Midbrain (tissue), 1 donor: ENCODE data around the gene CDC42EP3.

ENCODE experiments used
- DNase-seq: peaks from one replicate; lab custom pipeline; 2025; lab: John Stamatoyannopoulos, UW

CDC42EP3 gene

DNA sequence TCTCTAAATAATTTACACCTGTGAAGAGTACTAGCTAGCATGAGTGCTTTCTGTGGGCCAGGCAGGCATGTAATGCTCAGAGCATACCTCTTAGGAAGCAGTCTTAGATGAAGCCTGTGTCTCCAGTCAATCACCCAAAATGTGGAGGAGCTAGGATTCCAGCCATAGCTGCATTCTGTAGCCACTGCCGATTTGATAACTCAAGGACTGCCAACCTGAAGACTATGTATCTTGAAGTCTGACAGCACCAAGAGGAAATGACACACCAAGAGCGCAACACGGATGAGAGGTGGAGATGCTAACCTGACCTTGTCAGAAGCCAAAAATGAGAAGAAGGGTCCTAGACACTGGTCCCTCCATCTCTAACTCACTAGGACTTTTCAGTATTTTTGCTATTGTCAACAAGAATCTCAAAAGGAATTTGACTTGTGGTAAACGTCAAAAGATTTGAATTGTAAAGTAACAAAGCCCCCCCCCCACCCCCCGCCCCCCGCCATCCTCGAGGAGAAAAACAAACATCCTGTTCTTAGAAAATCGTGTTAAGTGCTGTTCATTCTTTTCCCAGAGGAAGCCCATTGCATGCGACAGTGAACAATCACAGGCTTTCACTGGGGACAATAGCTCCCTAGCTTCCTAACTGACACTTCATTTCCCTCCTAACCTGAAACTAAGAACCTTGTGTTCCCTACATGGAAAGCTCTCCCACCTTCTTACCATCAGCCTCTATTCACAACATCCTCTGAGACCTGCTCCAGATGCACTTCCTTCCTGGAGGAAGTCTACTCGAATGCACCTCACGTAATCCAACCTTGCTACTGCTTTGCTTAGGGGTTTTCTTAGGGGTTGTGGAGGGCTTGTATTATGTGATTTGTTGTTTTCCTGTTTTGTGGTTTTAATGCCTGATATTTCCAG is 14.7 kb downstream of the CDC42EP3 start:
- no peak for DNase-seq

DNA sequence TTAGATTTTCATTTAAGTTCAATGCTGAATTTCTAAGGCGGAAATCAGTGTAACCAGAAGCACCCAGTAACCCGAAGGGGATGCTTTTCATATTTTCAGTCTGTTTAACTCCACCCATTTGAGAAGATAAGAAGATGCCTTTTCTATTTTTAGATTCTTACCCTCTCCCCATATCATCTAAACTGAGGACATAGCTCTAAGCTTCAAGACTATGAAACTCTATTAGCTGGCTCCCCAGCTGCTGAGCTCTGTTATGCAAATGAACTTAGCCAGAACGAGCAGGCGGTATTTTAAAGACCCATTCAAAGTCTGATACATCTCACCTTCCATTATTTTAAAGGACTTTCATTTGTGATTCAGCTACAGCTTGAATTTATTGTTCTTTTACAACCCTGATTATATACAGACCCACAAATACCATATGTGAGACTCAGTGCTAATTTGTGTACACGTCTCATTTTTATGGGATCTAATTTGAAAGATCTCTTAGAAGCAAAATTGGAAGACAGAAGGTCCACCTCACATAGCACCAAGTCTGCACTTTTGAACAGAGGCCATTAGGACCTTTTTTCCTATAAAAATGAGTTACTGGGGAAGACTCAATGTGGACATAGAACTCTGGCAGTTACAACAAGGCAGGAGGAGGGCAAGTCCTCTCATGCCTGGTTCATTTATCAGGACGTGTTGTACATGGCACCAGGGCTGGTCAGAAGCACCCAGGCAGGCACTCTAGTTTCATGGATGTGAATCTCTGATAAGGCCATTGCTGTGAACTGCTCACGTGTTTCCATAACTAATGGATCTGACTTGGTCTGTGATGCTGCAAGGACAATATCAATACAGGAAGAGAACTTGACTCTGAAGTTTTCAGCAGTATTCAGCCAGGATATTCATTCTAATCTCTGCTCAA is 16.3 kb downstream of the CDC42EP3 start:
- no peak for DNase-seq

DNA sequence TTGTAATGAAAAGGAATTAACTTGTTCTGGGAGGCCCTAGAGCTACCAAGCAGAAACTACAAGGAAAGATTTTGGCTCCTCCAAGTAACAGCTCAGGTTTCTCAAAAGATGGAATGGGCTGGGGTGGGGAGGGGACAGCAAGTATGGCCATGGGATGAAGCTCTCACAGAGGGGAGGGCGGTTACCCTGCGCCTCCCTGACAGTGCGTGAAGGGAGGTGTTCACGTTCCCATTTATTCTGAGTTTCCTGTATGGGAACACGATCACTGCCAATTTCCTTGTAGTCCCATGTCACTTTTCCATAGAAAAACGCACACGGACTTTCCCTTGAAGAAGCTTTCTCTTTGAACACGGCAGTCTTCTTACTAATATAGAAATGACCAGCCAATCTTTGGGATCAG is 17.0 kb downstream of the CDC42EP3 start:
- no peak for DNase-seq

DNA sequence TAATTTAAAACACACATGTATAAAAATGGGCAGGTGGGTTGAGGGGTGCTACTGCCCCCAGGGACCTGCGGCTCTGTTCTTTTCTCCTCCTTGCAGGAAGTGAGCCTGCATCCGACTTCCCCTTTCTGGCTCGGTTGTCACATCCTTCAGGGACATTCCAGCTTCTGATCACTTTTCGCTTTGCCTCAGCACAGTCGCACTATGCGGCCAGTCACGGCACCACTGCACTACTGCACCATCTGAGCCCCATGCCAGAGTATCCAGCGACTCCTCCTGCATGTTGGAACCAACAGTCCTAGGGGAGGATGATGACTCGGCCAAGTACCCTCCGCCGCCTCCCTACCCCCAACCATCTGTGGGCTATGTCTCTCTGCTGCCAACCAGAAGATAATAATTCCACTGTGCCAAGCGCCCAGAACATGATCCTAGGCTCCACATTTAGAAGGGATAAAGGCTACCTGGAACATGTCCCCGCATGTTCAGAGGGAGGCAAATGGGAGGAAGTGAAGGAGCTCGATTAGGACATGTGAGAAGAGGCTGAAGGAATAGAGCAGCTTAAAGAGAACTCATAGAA is 17.6 kb downstream of the CDC42EP3 start:
- DNase-seq, result no peak

DNA sequence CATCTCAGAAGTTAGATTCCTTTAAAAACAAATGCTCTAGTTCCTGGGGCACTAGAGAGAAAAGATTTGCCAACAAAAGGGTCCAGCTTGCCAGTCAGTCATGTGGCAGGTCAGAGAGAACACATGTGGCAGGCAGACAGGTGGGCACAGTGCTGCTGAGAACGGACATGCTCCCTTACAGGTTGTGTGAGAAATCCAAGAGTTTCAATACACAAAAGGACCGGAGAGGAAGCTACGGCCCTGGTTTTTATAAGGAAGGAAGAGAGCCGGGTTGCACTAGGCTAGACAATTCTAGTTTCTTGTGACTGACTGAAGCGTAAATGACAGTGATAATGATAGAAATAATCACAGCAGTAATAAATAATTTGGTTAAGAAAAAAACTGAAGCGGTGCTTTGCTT is 18.3 kb downstream of the CDC42EP3 start:
- DNase-seq, result no peak

DNA sequence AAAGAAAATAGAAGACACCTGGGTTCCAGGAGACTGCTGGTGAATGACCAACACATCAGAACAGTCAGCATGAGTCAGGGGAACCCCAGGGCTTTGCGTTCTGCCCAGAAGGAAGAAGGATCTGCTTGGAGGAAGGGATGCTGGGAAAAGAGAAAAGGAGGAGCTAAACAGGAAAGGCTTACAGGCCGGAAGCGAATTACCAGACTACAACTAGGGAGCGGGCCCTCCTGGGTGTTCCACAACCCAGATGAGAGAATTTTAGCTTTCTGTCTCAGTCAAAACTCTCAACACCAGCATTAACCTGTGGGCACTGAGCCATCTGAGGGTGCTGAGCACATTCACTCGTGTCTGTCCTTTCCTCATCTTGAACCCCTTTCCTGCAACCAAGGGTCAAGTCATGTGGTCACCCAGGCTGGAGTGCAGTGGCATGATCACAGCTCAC is 19.2 kb downstream of the CDC42EP3 start:
- DNase-seq, result no peak

DNA sequence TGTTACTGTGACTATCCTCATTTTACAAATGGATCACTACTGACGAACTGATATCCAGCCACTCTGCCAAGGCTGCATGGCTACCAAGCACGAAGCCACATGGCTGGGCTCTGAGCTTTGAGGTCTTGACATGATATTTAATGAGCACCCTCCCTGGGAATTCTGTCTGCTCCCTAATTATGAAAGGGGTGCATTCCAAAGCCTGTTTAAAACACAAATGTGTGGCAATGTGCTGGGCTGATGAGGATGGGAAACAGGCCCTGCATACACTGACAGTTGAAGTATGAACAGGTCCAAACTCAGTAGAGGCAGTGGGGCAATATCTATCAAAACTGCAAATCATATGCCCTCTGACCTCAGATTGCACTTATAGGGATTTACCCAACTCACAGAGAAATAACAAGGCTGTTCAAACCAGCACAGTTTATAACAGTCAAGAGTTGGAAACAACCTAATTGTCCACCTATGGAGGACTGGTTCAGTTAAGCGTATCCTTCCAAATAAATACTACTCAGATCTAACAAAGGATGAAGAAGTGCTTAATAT is 20.8 kb downstream of the CDC42EP3 start:
- DNase-seq, result no peak

DNA sequence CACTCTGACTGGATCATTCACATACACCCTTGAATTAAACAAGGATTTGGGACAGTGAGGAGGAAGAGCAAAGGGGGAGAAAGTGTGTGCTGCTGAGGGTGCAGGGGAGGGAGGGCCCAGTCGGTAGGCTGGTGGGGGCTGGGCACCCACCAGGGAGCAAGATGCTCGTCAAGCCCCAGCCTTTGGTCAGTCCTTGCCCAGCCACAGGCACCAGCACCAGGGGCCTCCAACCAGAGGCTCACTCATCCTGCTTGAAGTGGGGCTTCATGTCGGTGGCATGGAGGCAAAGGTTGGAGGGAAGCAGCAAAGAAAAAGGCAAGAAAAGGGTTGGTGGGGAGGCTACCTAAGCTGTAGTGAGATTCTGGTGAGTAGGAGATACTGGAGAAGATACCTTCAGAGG is 21.9 kb downstream of the CDC42EP3 start:
- DNase-seq, result no peak

DNA sequence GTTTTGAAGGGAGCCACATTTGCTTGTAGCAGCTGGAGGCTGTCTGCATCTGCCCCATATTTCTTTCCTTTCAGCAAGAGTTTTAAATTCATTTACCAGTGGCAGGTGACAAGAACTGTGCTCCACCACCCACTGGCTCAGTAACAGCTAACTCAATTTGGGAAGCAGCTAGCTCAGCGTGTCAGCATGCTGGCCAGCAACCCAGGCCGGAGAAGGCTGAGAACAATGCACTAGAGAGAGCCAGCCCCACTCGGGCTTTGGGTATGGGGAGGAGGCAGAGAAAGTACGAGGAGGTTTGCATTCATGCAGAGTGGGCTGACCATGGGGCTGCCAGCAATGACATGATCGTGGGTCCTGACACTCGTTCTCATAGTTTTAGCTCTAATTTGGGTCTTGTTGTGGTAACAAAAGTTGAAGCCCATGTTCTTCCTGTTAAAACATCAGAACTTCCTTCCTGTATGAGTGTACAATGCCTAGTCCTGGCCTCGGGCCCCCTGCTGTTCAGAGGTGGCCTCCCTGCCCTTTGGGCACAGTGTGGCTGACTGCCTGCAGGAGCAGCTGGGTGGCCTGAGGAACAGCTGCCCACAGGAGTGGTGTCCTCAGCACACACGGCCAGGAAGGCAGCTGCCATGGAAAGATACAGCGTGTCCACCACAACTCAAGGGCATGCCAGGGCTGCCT is 23.0 kb downstream of the CDC42EP3 start:
- DNase-seq, result no peak

DNA sequence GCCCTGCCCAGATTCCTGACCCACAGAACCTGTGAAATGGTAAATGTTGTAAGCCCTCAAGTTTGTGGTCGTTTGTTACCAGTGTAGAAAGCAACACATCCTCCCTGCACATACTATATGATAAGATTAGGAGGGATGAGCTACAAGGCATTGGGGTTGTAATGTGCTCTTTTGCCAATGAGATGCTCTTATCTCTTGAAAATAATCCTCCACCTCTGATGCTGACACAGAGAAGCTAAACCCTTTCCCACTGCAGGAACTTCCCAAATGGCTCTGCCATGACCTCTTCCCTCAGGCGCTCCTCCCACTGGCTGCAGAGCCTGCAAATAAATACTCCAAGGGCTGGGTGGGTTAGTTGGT is 23.5 kb downstream of the CDC42EP3 start:
- DNase-seq, result no peak

DNA sequence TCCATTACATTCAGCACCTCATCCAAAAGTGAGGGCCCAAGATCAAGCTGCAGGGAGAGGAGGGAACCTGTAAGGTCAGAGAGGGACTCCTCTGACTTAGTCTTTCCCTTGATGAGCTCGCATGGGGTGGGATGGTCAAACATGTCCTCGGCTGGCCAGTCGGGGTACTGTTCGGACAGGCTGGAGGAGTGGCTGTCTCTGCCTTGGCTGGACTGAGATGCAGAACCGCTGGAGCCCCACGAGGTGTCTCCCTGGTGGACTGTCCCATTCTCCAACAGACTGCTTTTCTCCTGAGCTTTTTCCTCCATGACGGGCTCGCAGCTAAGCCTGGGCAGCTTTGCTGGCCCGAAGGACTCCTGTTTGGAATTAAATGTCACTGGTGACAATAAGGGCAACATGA is 25.6 kb downstream of the CDC42EP3 start:
- no peak for DNase-seq

DNA sequence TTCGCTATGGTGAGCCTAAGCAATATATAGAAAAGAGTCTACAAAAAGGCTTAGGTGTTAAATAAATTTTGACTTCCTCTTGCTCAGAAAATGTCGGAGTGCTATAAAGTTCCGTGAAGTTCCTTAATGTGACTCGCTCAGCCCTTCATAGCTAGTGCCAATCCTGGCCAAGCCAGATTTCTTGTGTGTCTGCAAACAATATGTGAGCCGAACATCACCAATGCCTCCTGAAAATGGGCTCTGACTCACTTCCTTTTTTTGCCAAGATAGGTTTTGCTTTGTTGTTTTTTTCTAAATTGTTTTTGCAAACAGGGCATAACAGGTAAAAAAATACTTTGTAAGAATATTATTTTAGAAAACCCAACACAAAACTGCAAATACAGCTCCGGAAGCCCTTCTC is 26.1 kb downstream of the CDC42EP3 start:
- DNase-seq, result no peak

DNA sequence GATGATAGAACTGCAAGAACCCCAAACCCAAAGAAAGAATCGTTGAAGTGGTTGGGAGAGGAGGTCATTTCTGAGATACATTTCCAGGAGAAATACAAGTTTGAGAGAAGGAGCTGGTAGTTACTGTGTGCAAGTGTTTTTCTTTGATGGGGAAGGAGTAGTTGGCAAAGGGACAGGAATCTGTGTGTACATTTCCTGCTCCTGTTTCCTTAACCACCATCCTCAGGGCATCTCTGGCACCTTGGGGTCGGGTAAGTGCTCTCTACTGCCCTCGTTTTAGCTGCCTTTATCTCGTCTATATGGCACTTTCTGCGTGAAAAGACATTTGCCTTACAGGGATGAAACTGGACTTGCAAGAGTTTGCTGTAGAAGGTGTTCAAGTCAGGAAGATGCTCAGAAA is 27.3 kb downstream of the CDC42EP3 start:
- no peak for DNase-seq

DNA sequence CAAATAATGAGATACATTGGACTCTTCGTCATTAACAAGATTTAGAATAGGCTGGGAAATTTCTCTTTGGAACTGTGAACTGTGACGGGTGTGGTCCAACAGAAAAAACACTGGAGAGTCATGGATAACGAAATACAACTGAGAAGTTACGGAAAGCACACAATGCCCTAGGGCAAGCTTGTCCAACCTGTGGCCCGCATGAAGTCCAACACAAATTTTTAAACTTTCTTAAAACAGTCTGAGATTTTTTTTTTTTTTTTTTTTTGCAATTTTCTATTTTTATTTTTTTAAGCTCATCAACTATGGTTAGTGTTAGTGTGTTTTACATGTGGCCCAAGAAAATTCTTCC is 27.7 kb downstream of the CDC42EP3 start:
- no peak for DNase-seq

DNA sequence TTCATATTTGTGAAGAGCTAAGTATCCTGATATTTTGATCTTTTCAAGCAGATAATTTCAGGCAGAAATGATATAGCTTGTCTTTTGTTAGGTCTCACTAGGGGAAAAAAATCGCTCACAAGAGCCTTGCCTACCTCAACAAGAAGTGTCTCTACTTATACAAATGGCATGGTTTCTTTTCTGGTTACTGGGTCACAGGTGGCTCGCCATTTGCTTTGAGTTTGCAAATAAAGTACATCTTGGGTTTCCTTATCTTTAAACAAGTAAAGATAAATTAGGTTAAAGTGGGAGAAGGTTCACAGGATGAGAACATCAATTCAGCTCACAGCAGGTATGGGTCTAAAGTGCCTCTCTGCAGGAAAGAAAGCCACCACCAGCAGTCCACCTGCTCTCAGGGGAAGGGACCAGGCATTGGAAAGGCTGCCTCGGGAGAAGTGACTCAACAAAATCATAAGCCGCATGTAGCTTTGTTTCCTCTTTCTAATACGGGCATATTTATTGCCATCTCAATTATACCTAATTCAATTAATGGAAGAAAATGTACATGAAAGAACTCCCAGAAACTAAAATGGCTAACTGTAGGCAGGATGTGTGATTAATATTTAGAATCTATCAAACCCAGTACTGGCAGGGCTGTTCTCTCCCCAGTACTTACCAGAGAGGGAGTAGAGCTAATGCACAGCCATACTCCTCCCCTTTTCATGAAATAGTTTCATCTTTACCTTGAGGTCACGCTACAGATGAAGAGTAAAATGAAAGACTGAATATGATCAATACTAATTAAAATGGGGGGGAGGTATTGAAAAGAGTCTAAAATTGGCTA is 28.3 kb downstream of the CDC42EP3 start:
- DNase-seq, result no peak

DNA sequence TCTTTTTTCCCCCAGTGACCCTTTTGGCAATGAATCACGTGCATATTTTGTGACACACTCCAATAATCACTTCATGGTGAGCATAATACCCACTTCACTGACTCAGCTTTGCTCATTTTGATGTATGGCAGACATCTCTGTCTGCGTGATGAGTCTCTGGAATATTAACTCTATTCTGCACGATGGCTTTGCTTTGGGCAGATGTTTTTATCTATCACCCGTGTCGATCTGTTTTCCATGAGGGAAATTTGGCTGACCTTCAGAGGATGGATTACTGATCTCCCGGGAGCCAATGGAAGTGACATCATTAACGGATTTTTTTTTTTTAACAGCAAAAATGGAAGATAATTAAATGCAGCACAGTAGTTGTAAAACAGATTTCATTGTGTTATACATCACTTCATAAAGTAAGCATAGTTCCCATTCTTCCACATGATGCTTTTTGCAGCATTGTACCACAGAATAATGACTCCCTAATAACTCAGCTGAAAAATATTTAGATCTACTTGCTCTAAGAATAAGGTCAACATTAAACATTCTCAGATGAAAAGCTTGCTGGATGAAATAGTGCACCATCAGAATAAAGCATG is 29.8 kb downstream of the CDC42EP3 start:
- DNase-seq, result no peak

DNA sequence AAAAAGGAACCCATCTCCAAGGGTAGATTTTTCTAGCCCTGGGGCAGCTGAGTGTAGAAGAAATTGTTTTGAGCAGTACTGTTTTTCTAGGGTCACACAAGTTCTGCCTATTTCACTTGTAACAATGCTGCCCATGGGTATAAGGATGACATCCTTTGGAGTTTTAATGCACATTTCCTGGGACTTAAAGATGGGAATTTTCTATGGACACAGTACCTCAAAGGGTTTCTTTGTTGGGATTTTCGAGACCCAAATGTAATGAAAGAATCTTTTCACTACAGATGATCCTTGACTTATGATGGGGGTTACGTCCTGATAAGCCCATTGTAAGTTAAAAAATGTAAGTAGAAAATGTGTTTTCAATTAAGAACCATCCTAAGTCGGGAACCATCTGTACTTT is 31.8 kb downstream of the CDC42EP3 start:
- no peak for DNase-seq

DNA sequence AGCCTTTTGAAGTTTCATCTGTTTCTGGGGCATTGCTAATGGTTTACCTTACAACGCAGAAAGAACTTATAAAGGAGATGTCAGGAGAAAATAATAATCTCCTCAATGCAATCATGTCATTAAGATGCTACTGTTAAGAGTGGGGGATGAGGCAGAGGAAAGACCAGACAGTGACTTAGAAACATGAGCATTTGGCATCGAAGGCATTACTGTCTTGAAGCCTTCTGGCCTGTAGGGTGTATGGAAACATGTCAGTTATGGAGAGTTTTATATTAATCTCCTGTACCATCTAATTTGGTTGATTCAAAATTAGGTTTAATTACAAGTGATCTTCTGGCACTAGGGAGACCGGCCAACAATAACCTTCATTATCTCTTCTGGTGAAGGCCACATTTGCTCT is 32.5 kb downstream of the CDC42EP3 start:
- no peak for DNase-seq

DNA sequence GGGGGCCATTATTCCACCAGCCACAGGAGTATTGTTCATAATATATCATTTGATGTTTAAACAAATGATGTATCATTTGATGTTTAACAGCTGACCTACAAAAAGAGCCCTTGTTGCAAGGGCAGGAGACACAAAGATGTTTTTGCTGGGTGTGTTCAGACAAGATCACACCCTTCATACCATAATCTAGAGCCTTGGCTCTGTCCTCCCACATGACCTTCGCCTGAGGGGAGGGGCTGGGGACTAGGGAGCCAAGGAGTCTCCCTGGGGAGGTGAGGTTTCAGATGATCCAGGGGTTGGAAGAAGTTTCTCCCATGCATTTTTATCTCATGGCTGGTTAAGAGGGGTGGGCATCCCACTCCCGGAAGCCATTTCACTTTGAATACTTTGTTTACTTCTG is 33.5 kb downstream of the CDC42EP3 start:
- DNase-seq, result no peak

DNA sequence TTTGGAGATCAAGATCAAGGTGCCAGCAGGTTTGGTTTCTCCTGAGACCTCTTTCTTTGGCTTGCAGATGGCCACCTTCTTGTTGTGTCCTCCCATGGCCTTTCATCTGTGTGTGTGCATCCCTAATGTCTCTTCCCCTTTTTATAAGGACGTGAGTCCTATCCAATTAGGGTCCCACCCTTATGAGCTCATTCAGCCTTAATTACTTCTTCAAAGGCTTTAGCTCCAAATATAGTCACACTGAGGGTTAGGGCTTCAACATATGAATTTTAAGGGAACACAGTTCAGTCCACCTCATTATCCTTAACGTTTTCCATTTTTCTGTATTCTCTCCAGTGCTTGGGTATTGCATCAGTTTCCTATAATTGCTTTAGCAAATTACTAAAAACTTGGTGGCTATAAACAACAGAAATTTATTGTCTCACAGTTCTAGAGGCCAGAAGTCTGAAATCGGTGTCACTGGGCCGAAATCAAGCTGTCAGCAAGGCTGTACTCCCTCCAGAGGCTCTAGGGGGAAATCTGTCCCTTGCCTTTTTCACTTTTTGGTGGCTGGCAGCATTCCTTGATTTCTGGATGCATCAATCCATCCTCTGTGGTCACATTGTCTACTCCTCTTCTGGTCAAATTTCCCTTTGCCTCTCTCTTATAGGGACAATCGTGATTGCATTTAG is 34.1 kb downstream of the CDC42EP3 start:
- no peak for DNase-seq
